Aorta (tissue), 5 donors: Measurements from ENCODE around the gene ZBTB21. TPM values are rescaled to one million over a fixed set of nuclear protein-coding genes. Genes with fewer than 3 reads are reported as not detected.

Experiments
- ATAC-seq: fragments of 200-7000 bp; cut with Tn5 transposase; one replicate; pipeline ENCODE4 v1.9.1; 2022; ENCODE audit warnings: moderate library complexity; ENCODE audit not compliant: low FRiP score
- DNase-seq, 2 donors: peaks; one replicate each; pipeline ENCODE4 v3.0.0-alpha.2; 2020
- H3K27ac ChIP-seq, 2 donors: one replicate each; pipeline ENCODE4 v1.5.1; 2013; ENCODE audit warnings: low read length in 2 of 2, mild to moderate bottlenecking in 2 of 2, moderate library complexity in 2 of 2, control low read depth in 1 of 2, inconsistent platforms in 1 of 2, low read depth in 1 of 2
- H3K27me3 ChIP-seq, 2 donors: one replicate each; pipeline ENCODE4 v1.6.1; 2013; ENCODE audit warnings: control low read depth in 1 of 2, low read length in 1 of 2, mild to moderate bottlenecking in 1 of 2, moderate library complexity in 1 of 2; ENCODE audit not compliant: insufficient read depth in 2 of 2, control insufficient read depth in 1 of 2
- H3K36me3 ChIP-seq, 2 donors: one replicate each; pipeline ENCODE4 v1.6.1; 2013; ENCODE audit warnings: control low read depth in 1 of 2, low read length in 1 of 2, mild to moderate bottlenecking in 1 of 2; ENCODE audit not compliant: insufficient read depth in 2 of 2, control insufficient read depth in 1 of 2
- H3K4me1 ChIP-seq, 2 donors: one replicate each; pipeline ENCODE4 v1.6.1; 2013; ENCODE audit warnings: low read length in 2 of 2, control low read depth in 1 of 2, mild to moderate bottlenecking in 1 of 2, moderate library complexity in 1 of 2; ENCODE audit not compliant: insufficient read depth in 2 of 2, control insufficient read depth in 1 of 2
- H3K4me3 ChIP-seq, 2 donors: one replicate each; pipeline ENCODE4 v1.5.1; 2013; ENCODE audit warnings: low read length in 2 of 2, control low read depth in 1 of 2, mild to moderate bottlenecking in 1 of 2
- H3K9me3 ChIP-seq: one replicate; pipeline ENCODE4 v1.6.1; 2013; ENCODE audit warnings: mild to moderate bottlenecking, low read length; ENCODE audit not compliant: control insufficient read depth
- WGBS, 2 donors: extraction: QIAGEN DNeasy Blood & Tissue Kit; methylation state at CpG; one replicate each; pipeline ENCODE4 v1.1.7; 2013; 5-methylcytosine and 5-hydroxymethylcytosine counted together
- intact Hi-C, 2 donors: fragments of 100-400 bp; cut with DNase I; formaldehyde crosslinking; loops; one replicate each; pipeline versions ENCODE4 v1.14.2 to v1.15.0; 2022
- polyA plus RNA-seq, 2 donors: library from polyadenylated mRNA; stranded (reverse); fragments of 200-250 nt; gene quantifications; one replicate each; pipeline ENCODE4 v1.2.3, GENCODE V29; 2013
- total RNA-seq, 2 donors: library from RNA; stranded (reverse); fragmentation: NEBNext Ultra II Directional; extraction: Animal tissue kit (Norgen Biotek cat#: 25700); gene quantifications; one replicate each; pipeline ENCODE4 v1.2.1, GENCODE V29; 2021
- donor health status: healthy with polysubstance abuse.
- donor health status: Bipolar disorder and iron deficiency.
- donor health status: DM: no; HTN: no; CAD: no.
- donor health status: DM: no; HTN: no; CAD: no.
- donor health status: DM: yes; HTN: yes; CAD: no.

The ZBTB21 gene
- total and polyA plus RNA-seq, 4 donors: 3.1 to 52.8 (median 13.1) TPM

DNA sequence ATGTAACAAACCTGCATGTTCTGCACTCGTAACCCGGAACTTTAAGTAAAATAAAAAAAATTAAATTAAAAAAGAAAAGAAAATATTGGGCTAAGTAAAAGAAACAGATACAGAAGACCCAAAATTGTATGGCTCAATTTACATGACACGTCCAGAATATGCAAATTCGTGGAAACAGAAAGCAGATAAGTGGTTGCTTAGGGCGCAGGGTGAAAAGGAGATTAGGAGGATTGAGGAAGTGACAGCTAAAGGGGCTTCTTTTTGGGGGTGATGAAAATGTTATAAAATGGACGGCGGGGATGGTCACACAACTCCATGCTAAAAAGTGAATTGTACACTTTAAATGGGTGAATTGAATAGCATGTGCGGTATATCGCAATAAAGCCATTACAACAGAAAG is 27.4 kb upstream of the ZBTB21 start:
- H3K27ac ChIP-seq: no peak overlapping the region
- 95 to 97% methylated on average over 9 of the region's 9 CpGs for WGBS, 2 donors
- H3K9me3 ChIP-seq: no peaks in the 10 kb centered on the region
- H3K4me3 ChIP-seq: no peak overlapping the region
- ATAC-seq (no peak), DNase-seq (no peak)
- intact Hi-C loops: no loop called here
- no peaks in the 10 kb centered on the region for H3K27me3 ChIP-seq
- H3K36me3 ChIP-seq: no peaks in the 10 kb centered on the region
- H3K4me1 ChIP-seq: no peaks in the 10 kb centered on the region

- Histone ChIP-seq H3K36me3 (no peaks in the 10 kb centered on the region), H3K27ac (no peak overlapping the region), H3K27me3 (no peaks in the 10 kb centered on the region), H3K4me3 (no peak overlapping the region), H3K9me3 (no peaks in the 10 kb centered on the region), H3K4me1 (no peaks in the 10 kb centered on the region)
- WGBS, 2 donors: 92 to 93% methylated on average over 2 of the region's 2 CpGs
- intact Hi-C loops: no loop called here
- DNase-seq: no peak
- ATAC-seq: no peak
These were observed 26.2 kb upstream of the ZBTB21 start for GRCh38 chr21:42036313-42036712.

- peak; percentile 33 for ATAC-seq
- intact Hi-C loops: no loop called here
- no peaks in the 10 kb centered on the region for H3K27me3 ChIP-seq
These were observed 22.8 kb upstream of the ZBTB21 start for GRCh38 chr21:42032968-42033367.

DNA sequence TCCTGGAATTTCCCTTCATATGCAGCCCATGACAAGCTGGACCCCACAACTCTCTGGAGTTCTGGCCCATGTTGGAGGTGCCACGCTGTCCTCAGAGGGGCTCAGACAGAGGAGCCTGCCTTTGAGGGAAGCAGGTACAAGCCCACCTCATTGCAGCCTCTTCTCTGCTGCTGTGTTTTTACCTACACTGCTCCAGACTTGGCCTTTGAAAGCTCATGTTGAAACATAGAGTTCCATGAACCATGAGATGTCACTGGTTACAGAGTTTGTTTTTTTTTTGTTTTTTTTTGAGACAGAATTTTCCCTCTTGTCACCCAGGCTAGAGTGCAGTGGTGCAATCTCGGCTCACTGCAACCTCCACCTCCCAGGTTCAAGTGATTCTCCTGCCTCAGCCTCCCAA is 22.1 kb upstream of the ZBTB21 start:
- DNase-seq (no peak), ATAC-seq (no peak)
- Histone ChIP-seq H3K4me3 (no peak overlapping the region), H3K4me1 (no peaks in the 10 kb centered on the region), H3K36me3 (no peaks in the 10 kb centered on the region), H3K27ac (no peak overlapping the region), H3K9me3 (no peaks in the 10 kb centered on the region), H3K27me3 (no peaks in the 10 kb centered on the region)
- intact Hi-C loops: no loop called here
- WGBS, 2 donors: 92 to 98% methylated on average over 2 of the region's 2 CpGs

More at GRCh38 chr21:42032968-42033367, 22.8 kb upstream of the ZBTB21 start:
- no peaks in the 10 kb centered on the region for H3K4me1 ChIP-seq
- H3K4me3 ChIP-seq: no peak overlapping the region
- DNase-seq: peak in 1 of 2 donors; percentile 61
- H3K36me3 ChIP-seq: no peaks in the 10 kb centered on the region
- no peaks in the 10 kb centered on the region for H3K9me3 ChIP-seq
- 85 to 87% methylated on average over 3 of the region's 3 CpGs for WGBS, 2 donors
- H3K27ac ChIP-seq: no peak overlapping the region

DNA sequence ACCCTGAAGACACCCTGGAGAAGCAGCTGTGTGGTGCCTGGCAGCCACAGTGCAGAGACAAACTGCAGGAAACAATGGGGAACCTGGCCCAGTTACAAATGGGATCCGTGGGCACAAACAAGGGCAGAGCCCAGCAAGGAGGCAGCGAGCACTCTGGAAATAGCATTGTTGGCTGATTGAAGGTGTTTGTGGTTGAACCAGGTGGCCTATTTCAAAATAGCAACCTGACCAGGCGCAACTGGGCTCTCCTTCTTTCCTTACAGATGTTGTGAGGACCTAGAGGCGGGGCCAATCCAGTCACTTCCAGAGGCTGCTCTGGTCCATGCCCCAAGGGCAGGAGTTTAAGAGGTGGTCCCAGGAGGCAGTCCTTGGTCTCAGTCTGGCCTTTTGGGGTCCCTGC is 21.7 kb upstream of the ZBTB21 start:
- no peaks in the 10 kb centered on the region for H3K4me1 ChIP-seq
- intact Hi-C loops: no loop called here
- no peaks in the 10 kb centered on the region for H3K9me3 ChIP-seq
- H3K36me3 ChIP-seq: no peaks in the 10 kb centered on the region
- H3K27me3 ChIP-seq: no peaks in the 10 kb centered on the region
- H3K4me3 ChIP-seq: no peak overlapping the region
- H3K27ac ChIP-seq: no peak overlapping the region
- no peak for ATAC-seq
- WGBS, 2 donors: 83 to 87% methylated on average over 4 of the region's 4 CpGs
- DNase-seq: no peak

DNA sequence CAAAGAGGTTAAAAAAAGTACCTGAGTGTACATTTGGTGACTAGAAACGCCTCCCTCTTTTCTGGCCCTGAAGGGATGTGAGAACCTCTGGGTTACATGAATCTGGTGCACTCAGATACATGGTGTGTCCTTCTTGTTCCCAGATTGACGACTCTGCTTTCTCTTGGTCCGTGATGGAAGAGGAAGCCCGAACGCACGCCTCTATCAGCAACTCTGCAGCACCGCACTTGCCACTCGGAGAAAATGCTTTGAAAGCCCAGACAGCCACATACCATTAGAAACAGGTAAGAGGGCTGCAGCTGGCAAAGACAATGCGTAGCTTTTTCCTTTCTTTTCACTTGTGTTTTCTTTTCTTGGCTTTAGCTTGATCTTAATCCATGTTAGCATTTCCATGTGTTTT is 21.1 kb upstream of the ZBTB21 start:
- intact Hi-C loops: no loop called here
- ATAC-seq (no peak), DNase-seq (no peak)
- H3K4me3 ChIP-seq: no peak overlapping the region
- H3K9me3 ChIP-seq: no peaks in the 10 kb centered on the region
- H3K4me1 ChIP-seq: no peaks in the 10 kb centered on the region
- no peaks in the 10 kb centered on the region for H3K36me3 ChIP-seq
- 74 to 85% methylated on average over 9 of the region's 9 CpGs for WGBS, 2 donors
- H3K27ac ChIP-seq: no peak overlapping the region
- no peaks in the 10 kb centered on the region for H3K27me3 ChIP-seq

DNA sequence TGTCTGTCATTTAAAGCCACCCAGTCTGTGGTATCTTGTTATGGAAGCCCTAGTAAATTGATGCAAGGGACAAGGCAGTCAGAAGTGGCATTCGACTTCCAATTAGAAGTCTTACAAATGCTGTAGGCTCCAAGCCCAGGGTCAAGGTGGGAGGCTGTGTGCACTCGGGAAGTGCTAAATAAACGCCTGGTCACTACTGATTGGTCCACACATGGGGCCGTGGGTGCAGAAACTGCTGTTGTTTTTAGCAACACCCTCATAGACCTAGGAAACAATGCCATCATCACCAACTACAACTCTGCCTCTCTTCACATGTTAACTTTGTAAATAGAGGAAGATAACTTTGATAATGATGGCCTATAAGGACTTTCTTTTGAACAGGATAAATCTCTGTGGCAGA is 20.2 kb upstream of the ZBTB21 start:
- 88 to 96% methylated on average over 4 of the region's 4 CpGs for WGBS, 2 donors
- Histone ChIP-seq H3K27me3 (no peaks in the 10 kb centered on the region), H3K4me3 (no peak overlapping the region), H3K4me1 (no peaks in the 10 kb centered on the region), H3K27ac (no peak overlapping the region), H3K36me3 (no peaks in the 10 kb centered on the region), H3K9me3 (no peaks in the 10 kb centered on the region)
- intact Hi-C loops: no loop called here
- DNase-seq (no peak), ATAC-seq (no peak)

DNA sequence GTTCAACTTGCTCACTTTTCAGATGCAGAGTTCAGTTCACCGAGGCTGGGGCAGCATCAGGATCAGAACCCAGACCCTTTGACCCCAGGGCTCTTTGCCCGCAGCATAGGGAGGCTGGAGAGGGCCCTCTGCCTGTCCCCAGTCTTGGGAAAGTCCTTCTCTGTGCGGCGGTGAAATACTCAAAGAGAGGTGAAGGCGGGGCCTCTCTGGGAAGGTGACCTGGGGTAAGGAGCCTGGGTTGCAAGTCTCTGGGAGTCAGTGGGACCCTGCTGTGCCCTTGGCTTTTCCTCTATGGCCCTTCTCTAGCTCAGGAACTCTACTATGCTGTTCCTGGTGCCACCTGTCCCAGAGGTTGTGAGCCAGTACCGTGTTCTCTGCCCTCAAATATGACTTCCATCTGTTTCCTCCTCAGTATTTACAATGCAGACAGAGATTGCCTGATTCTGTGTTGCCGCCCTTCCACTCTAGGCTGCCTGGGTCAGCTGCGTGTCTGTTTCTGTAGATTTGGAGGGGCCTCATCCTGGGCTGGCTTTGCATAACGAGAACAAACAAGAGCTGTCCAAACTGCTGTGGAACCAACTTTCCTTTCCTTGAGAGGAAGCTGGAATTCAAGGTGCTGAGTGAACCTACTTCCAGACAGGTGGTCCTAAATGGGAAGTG is 18.7 kb upstream of the ZBTB21 start:
- intact Hi-C loops: no loop called here
- Histone ChIP-seq H3K27ac (no peak overlapping the region), H3K27me3 (no peaks in the 10 kb centered on the region), H3K4me1 (no peaks in the 10 kb centered on the region), H3K4me3 (no peak overlapping the region), H3K36me3 (no peaks in the 10 kb centered on the region), H3K9me3 (no peaks in the 10 kb centered on the region)
- 93% methylated on average over 9 of the region's 9 CpGs for WGBS, 2 donors
- ATAC-seq: no peak
- no peak for DNase-seq

DNA sequence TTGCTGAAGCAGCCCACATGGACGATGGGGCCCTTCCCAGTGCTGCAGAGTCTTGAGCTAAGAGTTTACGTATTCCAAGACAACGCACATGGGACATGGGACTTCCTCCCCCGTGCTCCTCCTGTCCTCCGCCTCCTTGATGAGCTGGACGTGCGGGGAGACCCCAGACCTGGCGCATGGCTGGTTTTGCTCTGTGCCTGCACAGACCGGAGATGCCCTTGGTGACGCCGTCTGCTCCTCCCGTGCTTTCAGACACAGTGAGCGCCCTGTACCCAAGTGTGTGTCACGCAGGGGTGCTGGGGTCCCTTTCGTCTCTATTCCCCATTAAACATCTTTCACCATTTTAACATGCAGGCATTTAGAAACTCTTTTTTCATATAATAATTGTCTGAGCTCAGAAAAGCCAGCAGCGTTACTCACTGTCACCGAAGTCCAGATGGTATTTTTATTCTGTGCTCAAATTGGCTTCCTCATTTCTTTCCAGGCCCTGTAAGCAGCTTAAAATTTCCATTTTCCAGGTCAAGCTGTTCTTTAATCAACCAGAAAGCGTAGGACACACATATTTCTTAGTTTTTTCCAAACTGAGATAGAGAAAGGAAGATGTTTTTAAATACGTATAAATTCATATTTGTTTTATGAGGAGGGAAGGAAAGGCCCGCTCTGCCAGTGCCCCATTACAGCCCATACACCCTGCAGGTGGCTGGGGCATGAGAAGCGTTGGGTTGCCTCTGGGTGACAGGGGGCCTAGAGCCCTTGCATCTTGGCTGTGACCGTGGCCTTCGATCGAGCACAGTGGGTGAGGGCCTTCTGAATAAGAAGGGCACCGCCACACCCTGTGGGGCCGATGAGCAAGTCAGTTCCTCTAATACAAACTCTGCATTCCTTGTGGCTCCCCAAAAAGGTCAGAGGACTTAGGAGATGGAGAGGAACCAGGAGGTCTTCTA is 17.9 kb upstream of the ZBTB21 start:
- WGBS, 2 donors: 65 to 70% methylated on average over 26 of the region's 26 CpGs
- H3K27me3 ChIP-seq: no peaks in the 10 kb centered on the region
- no peaks in the 10 kb centered on the region for H3K9me3 ChIP-seq
- intact Hi-C loops: no loop called here
- peak in 1 of 2 donors; percentile 66 for DNase-seq
- no peak for ATAC-seq
- peak overlapping the region in 1 of 2 donors; percentile 21 for H3K27ac ChIP-seq
- H3K4me3 ChIP-seq: no peak overlapping the region
- no peaks in the 10 kb centered on the region for H3K36me3 ChIP-seq
- H3K4me1 ChIP-seq: no peaks in the 10 kb centered on the region
